ENCODE data around the gene ARHGAP42.

The ARHGAP42 gene

DNA sequence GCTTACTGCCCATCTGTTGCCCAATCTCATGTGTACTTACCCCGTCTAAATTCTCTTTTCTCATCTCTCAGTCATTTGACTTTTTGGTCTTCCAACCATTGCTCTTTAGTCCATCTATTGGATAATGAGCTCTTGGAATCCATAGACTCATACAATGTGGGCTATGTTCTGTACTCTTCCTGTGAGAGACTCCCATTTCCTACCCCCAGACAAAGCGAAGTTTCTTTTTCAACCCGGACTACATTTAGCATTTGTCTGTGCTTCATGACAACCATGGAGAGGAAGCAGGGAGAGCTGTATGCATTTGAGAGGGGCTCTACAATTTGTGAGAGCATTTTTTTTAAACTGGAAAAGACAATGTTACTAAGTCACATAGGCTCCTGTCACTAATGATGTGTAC lies 4.0 kb upstream of the ARHGAP42 start:
- no peak for DNase-seq

DNA sequence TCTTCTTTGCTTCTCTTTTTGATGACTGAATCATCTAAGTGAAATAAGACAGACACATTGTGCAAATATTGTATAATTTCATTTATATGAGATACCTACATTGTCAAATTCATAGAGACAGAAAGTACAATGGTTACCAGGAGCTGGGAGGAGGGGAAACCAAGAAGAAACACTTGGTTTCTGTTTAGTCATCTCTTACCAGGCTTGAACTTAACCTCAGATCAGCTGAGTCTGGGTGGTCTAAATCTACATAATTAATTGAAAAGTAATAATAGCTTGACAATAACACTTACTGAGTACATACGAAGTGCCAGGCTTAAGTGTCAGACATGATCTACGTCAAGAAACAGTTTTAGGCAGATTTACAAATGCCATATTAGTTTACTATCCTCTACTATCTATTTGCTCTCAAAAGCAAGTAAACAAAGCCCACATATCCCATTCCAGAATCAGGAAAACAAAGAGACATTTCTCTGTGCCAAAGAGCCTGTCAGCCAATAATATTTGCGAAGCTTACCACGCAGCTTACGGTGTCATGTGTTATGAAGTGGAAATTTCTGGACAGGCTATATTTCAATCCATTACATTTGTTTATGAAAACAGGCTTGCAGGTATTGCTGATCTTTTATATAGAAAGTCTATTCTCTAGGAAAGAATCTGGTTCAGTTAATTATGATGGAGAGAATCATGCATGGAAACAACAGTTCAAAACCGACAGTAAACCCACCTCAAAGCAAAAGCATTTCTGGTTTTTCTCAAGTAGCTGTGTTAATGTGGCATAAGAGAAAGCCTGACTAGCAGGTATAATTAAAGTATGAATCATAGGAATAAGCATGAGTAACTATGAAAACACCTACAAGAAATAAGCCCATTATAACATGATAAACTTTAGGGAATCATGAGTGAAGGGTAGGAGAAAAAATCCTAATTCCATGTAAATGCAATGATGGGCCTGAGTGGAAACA lies 2.7 kb upstream of the ARHGAP42 start:
- no peak for DNase-seq

DNA sequence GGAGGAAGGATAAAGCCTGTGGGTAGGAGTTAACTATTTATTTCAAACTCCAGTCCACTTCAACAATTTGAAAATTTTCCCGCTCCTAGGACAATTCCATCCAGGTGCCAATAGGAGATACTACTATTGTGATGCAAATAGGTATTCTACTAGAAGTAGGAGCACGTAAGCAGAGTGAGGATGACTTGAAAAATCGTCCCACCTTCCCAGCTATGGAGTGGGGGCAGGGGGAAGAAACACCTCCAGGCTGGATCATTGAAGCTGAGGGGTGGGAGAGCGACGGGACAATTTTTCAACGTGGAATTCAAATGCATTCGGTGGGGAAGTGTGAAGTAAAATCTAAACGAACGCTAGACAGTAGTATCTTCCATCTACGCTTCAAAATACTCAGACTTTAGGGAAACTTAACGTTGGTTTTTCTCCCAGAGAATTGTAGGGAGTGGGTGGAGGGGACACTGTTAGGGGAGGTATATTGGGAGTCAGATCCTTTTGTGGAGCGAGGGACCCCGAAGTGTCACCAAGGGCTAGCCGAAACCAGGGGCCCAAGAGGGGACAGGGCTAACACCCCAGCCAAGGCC lies 523 bp upstream of the ARHGAP42 start:
- DNase-seq = no peak

DNA sequence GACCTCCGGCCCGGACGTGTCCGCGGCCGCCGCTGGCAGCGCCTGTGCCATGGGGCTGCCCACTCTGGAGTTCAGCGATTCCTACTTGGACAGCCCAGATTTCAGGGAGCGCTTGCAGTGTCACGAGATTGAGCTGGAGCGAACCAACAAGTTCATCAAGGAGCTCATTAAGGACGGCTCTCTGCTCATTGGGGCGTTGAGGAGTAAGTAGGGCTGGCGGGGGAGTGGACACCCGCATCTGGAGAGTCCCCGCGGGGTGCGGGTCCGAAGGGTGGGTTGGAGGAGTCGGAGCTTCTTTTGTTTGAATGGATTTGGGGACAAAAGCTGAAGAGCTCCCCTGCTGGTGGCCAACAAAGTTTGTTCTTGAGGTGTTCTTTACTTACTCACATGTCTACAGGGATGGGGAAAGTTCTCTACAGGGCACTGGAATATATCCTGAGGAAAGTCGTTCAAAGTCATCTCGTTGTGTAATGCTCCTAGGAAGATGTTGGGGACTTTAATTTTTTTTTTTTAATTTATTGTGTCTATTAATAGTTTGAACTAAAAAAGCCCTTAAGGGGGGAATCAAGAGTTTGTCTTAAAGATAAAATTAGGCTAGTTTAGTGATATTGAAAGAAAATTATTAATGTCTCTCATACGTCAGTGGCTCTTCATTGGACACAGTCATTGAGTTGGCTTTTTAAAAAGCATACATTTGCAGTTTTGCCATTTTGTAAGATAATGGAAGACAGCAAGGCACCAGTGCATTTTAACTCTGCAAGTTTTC lies 725 bp downstream of the ARHGAP42 start:
- DNase-seq = peak; percentile 9 to 22

DNA sequence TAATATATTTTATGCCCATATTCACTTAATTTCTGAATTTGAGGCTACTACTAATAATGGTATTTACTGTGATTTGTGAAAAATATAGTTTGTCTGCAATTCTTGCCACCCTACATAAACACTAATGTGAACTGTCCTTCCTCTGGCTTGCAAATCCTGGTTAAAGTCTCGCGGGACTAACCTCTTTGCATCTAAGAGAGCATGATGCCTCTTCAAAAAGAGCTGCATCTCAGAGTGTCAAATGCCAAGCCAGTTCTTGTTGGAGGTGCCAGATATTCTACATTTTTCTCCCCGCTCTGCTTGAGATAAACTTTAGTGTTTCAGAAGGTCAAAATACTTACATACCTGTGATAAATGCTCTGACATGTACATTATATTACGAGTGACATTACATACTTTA lies 2.1 kb downstream of the ARHGAP42 start:
- DNase-seq = no peak

DNA sequence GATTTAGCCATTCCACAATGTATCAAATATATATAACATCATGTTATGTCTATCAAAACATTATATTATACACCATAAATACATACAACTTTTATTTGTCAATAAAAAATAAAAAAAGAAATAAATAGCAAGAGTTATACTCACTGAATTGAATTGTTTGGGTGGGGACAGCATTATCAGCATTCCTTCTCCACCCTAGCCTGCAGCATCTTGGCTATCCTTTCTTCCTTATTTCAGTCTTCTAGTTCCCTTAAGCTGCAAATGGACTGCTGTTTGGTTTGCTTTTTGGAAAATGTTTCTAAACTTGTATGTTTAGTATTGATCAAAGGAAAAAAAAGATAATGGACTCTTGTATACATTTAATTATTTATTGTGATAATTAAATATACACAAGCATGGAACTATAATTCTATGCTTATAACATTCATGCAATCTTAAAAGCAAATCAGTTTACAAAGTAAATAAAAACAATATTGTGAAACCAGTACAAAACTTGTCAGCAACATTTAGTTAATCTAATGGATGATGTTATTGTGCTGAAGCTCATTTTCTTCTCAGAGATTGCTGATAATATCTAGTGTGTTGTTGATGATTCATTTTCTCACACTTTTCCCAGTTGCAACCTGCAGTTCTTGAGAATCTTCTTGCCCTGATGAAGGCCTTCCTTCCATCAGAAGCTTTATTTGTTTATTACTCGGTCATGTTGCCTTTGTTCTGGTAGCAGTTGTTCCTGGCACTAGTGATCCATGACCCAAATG lies 5.0 kb downstream of the ARHGAP42 start:
- no peak for DNase-seq

DNA sequence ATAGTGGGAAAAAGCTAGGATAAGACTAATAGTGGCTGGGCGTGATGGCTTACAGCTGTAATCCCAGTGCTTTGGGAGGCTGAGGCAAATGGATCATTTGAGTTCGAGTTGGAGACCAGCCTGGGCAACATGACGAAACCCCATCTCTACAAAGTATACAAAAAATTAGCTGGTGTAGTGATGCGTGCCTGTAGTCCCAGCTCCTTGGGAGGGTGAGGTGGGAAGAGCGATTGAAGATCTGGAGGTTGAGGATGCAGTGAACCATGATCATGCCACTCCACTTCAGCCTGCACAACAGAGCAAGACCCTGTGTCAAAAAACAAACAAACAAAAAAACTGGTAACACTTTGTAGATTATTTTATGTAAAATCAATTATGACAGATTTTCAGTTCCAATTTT lies 8.8 kb downstream of the ARHGAP42 start:
- DNase-seq = no peak

DNA sequence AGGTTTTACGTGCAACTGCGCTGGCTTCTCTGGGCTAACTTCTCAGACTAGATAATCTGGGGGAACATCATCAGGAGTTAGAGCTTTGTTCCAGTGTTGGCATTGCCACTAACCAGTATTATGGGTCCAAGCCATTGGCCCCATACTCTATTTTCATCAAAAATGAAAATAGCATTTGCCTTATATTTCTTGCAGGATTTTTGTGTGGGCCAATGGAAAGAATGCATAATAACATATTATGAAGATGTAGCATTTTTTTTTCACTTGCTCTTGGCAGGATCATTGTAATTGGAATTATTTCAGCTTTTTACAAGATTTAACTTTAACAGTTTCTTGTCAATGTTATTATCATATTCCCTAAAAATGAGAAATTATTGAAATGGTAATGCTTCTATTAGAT lies 16.1 kb downstream of the ARHGAP42 start:
- no peak for DNase-seq

DNA sequence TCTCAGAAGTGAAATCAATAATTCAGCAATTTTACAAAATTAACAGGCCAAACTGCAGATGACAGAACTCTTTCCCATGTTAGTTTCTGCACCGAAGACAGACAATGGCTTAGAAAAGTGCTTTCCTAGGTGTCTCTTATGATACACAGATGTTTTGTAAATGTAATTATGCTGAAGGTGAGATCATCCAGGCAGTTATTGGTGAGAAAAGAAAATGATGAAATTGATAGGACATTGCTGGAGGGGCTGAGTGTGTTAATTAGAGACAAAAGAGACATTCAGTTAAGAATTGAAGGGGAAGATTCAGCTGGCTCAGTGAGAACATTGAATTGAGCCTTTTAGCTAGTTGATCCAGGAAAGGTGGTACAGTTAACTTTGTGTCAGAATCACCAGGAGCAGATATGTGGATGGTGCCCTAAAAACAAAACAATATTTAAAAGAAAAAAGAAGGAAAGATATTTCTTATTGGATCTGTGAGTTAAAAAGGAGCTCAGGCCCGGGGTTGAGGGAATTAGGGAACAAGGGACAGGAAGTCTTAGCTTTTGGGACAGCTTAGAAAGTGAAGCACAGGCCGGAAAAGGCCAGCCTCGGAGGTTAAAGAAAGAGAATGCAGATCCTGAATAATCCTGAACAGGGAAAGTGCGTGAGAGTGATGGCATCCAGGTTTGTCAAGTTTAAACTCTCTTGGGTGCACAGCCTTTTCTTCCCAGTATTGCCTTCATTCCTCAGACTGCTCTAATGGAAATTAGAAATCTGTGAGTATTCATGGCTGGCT lies 16.9 kb downstream of the ARHGAP42 start:
- DNase-seq = no peak

DNA sequence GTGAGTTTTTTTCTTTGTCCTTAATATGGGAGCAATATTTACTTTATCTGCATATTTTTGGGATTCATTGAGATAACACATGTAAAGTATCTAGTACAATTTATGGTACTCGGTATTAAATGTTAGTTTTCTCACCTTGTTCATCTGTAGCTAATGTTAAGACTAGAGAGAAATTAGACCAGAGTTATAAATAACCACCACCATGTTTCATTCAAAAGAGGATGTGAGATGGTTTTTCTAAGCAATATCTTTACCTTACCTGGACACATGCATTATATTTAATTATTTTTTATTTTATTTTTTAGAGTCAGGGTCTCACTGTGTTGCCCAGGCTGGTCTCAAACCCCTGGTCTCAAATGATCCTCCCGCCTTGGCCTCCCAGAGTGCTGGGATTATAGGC lies 18.4 kb downstream of the ARHGAP42 start:
- no peak for DNase-seq

DNA sequence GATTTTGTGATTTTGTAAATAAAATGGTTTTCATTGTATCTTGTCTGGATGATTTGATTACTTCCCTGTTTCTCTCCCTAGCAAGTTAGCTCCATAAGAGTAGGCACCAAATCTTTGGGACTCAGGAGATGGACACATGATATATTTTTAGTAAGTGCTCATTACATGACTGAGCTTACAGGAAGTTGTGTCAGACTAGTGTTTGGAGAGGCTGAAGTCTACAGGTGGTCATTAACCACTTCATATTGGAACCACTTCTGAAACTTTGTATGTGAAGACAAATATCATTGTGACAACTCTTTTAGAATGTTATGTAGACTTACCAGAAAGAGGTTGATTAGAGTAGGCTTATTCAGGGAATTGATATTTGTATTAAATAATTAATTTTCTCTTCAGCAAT lies 19.1 kb downstream of the ARHGAP42 start:
- DNase-seq = no peak

DNA sequence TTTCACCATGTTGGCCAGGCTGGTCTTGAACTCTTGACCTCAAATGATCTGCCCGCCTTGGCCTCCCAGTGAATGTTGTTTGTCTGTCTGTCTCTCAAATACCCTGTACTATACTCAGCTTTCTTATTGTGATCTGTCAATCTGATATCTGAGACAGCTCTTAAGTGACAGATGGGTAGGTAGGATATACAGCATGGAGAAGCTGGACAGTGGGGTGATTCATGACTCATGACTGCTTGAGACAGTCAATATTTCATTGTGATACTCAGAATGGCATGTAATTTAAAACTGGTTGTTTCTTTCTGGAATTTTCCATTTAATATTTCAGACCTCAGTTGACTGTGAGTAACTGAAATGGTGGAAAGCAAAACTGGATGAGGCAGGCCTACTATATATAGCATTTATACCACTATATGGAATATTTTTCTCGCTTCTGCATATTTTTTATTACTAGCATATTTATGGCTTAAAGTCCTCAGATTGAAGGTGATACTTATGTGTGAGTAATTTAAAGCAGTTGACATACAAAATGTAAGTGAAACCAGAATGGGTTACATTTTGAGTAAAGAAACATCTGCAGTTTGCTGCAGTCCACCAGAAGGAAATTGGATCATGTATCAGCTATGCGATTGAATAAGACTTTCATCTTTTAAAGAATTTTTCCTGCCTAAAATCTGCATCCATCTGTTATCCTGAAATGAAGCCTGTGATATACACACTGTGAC lies 22.3 kb downstream of the ARHGAP42 start:
- no peak for DNase-seq

DNA sequence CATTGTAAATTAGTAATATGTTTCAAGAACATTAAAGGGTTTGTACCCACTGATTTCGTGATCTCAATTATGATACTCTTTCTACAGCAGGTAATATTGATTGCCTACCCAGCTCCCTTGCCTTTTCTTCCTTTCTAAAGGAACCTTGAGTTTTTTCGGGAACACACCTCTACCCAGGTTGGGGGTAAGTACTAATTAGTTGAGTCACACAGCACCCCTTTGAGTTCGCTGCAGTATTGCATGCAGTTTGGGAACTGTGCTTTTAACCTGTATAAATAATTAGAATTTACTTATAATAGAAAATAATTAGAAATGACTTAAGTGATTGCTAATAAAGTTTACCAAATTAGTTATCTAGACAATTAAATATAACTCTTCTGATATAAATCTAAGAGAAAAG lies 24.9 kb downstream of the ARHGAP42 start:
- DNase-seq = no peak

DNA sequence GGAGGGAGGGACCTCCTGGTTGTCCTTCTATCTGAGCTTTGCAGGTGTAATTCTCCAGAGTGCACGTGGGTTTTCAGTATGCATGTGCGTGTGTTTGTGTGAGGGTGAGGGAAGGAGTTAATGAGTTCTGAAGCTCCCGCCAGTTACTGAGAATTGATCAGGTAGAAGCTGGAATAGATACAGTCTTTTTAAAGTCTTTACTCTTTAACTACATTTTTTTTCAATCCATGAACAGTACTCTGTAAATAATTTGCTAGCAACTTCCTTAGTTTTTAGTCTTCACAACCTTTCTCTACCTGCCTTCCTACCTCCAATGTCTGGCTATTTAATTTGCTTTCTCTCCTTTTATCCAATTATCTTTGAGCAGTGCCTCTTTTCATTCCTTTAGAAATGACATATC lies 25.5 kb downstream of the ARHGAP42 start:
- DNase-seq = no peak

DNA sequence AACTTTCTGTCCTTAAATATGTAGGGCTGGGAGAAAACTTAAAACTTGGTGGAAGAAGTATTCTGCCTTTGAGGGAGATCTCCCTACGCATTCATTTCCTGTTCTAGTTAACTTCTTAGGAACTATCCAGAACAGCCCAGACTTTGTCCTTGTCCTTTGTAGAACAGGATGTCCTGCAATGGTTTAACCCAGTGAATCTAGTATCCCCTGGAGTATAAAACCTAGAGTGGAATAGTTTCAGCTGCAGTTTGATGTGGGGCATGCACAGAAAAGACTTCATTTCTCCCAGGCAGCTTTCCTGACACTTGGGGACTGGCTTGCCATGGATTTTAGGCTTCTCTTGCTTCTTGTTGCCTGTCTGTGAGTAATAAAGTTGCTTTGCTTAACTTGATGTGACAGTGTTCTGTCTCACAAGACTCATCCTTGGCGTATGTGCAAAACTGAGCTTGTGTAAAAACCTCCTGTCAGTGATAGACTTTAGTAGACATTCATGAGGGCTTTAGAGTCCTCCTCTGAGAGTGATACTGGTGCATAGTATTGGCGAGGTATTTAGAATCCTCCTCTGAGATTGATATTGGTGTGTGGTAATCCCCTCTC lies 28.2 kb downstream of the ARHGAP42 start:
- DNase-seq = no peak

DNA sequence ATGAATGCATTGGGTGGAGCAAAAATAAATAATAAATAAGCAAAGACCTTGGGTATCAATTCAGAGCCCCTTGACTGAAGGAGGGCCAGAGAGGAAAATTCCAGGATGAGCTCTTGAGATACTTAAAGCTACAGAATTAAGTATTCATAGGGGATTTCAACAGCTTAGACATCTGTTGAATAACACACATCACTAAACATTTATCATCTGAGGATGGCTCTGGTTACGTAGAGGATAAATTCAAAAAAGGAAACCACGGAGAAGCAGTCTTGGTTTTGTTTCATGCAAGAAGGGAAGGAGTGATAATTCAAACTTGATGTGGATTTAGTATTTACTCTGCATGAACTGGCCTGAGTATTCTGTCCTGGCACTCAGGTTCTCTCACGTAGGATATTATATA lies 29.8 kb downstream of the ARHGAP42 start:
- DNase-seq = no peak

DNA sequence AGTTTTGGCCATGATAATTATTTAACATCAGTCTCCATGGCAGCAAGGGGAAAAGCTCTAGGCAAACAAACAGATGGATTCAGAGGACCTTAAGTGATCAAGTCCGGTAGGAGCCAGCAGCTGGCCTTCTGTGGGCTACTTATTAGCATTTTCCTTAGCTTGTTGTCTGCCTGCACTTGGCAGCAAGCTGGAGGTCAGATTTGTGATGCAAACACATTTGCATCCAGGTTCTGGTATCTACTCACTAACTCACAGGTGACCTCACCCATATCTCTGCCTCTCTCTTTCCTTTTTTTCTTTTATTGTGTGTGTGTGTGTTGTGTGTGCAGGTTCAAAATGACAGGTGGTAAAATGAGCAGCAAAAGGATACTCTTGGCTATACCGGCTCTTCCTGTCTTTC lies 32.3 kb downstream of the ARHGAP42 start:
- no peak for DNase-seq

DNA sequence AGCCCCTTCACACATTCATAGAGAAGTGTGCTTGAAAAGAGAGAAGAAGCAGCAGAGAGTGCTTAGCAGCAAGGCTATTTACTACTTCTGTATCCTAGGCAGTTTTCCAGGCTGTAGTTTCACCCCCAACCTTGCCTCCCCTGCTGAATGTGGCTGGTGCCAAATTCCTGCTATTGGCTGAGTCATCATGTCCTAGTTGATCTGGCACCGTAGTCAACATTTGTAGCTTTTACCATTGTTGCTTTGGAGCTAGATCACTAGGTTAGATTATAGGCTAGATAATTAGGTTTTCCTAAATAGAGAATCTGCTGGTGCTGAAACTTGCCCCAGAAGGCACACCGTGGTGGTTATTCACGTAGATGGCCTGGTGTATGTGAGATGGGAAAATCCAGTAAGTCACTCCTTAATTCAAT lies 32.7 kb downstream of the ARHGAP42 start:
- DNase-seq = no peak

DNA sequence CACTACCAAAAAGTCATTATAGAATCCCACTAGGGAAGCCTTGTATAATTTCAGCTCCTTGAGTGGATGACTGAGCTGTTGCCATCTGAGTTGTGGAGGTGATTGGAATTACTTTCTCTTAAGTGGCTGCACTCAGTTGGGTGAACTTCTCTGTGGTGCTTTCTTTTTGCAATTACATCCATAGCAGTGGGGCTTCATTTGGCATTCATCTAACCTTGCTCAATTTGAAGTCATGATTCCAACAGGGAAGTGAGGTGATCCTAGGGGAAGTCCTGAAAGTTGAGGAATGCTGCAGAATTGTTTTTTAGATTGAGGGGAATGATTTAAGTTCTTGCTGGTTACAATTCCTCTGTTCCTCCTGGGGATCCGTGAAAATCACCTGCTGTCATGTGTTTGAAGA lies 39.6 kb downstream of the ARHGAP42 start:
- DNase-seq = no peak

DNA sequence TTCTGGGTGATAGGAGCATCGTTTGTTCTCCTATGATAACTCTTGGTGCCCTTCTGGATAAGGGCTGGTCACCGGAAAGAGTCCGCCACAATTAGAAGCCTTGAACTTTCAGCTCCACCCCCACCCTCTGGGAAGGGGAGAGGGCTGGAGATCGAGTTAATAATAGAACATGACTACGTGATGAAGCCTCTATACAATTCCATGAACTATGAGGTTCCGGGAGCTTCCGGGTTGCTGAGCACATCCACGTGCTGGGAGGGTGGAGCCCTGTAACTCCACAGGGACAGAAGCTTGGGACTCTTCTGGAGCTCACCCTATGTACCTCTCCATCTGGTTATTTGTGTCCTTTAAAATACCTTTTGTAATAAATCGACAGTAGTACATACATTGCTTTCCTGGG lies 40.3 kb downstream of the ARHGAP42 start:
- no peak for DNase-seq

DNA sequence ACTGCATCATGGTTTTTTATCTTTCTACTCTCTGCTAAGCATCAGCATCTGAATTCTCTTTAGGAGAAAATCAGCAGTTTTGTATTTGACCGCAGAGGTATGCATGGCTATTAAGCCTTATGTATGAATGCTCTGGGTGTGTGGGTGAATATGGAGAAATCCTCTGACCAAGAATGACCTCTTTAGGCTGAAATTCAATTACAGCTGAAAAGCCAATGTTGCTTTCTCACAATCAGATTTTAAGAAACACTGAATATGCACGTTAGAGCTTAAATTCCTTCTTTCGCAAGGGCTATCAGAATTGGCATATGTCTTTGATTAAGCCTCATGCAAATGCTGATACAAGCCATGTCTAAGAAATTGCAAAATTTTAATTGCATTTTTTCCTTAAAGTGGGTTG lies 43.2 kb downstream of the ARHGAP42 start:
- DNase-seq = no peak
